Gastrocnemius medialis (tissue), 4 donors: ENCODE results near the gene PSMD11.

Experiments
- CTCF ChIP-seq, 5 experiments: fragments of 450-650 bp in 3 of 5; fragments of 200-600 bp in 2 of 5; sonication (generic) in 2 of 5; IDR thresholded peaks in 4 of 5; conservative IDR thresholded peaks in 1 of 5; 1 replicate in 4 of 5; 2 replicates in 1 of 5; pipeline ENCODE4 v1.5.1; 2016 to 2019; ENCODE audit warnings: antibody characterized with exemption in 5 of 5, mild to moderate bottlenecking in 3 of 5, moderate library complexity in 3 of 5
- POLR2A ChIP-seq, 2 donors: fragments of 450-650 bp; IDR thresholded peaks; one replicate each; pipeline ENCODE4 v1.6.1; 2017; ENCODE audit warnings: antibody characterized with exemption in 2 of 2, mild to moderate bottlenecking in 2 of 2, moderate library complexity in 2 of 2

DNA sequence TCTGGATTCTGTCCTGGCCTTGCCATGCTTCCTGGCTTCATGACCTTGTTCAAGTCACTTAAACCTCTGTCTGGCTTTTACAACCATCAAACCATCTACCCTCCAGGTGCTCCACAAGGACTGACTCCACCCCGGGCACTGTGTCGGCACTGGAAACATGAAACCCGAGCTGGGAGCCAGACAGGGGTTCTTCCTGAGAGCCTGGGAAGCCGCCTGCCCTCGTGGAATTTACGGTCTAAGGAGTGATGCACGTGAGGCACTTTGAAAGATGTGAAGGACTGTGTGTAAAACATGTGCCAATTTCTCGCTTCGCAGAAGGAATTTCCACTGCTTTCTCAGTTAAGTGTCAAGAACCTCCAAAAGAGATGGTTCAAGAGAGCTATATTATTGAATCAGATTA lies 54.1 kb downstream of the PSMD11 start:
- TF ChIP-seq POLR2A (IDR thresholded peaks at IDR 0.05) (no peak), CTCF (IDR thresholded peaks at IDR 0.05 in 4 of 5, conservative IDR thresholded peaks at IDR 0.05 in 1 of 5) (no peak)
